Hepatocyte (in vitro differentiated cells): ENCODE data around the gene RNF148. TPM values are rescaled to one million over a fixed set of nuclear protein-coding genes. Genes with fewer than 3 reads are reported as not detected.

Experiments used
- DNase-seq: peaks from one replicate; pipeline ENCODE4 v3.0.0-alpha.2; 2016; ENCODE audit warnings: low spot score
- H2AFZ ChIP-seq: fragments of 200-600 bp; sonication (generic); 2 replicates; pipeline ENCODE4 v1.6.0; 2016; ENCODE audit warnings: antibody characterized with exemption, mild to moderate bottlenecking
- H3K27ac ChIP-seq: fragments of 200-600 bp; sonication (generic); 2 replicates; pipeline ENCODE4 v1.5.1; 2016; ENCODE audit warnings: mild to moderate bottlenecking
- H3K27me3 ChIP-seq: fragments of 200-600 bp; sonication (generic); 2 replicates; pipeline ENCODE4 v1.6.1; 2016
- H3K36me3 ChIP-seq: fragments of 200-600 bp; sonication (generic); replicated peaks from 2 replicates; pipeline ENCODE4 v1.5.1; 2016; ENCODE audit warnings: low read depth; ENCODE audit not compliant: insufficient read depth
- H3K4me1 ChIP-seq: fragments of 200-600 bp; sonication (generic); 2 replicates; pipeline ENCODE4 v1.5.1; 2016; ENCODE audit warnings: mild to moderate bottlenecking, moderate library complexity; ENCODE audit not compliant: insufficient read depth
- H3K4me2 ChIP-seq: fragments of 200-600 bp; sonication (generic); 2 replicates; pipeline ENCODE4 v1.6.0; 2016
- H3K4me3 ChIP-seq: fragments of 200-600 bp; sonication (generic); 2 replicates; pipeline ENCODE4 v1.5.1; 2016; ENCODE audit warnings: mild to moderate bottlenecking
- H3K79me2 ChIP-seq: fragments of 200-600 bp; sonication (generic); 2 replicates; pipeline ENCODE4 v1.6.0; 2017; ENCODE audit warnings: mild to moderate bottlenecking
- H3K9me2 ChIP-seq: fragments of 200-600 bp; sonication (generic); replicated peaks from 2 replicates; pipeline ENCODE4 v1.6.0; 2017; ENCODE audit warnings: mild to moderate bottlenecking; ENCODE audit not compliant: insufficient read depth
- H3K9me3 ChIP-seq: fragments of 200-600 bp; sonication (generic); 2 replicates; pipeline ENCODE4 v1.5.1; 2016; ENCODE audit warnings: low read depth, mild to moderate bottlenecking
- H4K20me1 ChIP-seq: fragments of 200-600 bp; sonication (generic); 2 replicates; pipeline ENCODE4 v1.6.0; 2016; ENCODE audit warnings: mild to moderate bottlenecking; ENCODE audit not compliant: insufficient read depth, poor library complexity, severe bottlenecking
- CTCF ChIP-seq: fragments of 200-600 bp; sonication (generic); IDR thresholded peaks from 2 replicates; pipeline ENCODE4 v1.5.1; 2016; ENCODE audit warnings: antibody characterized with exemption, mild to moderate bottlenecking; ENCODE audit not compliant: poor library complexity
- EZH2 ChIP-seq: fragments of 200-600 bp; sonication (generic); IDR thresholded peaks from 2 replicates; pipeline ENCODE4 v1.6.1; 2016; ENCODE audit warnings: antibody characterized with exemption, mild to moderate bottlenecking, borderline replicate concordance
- EZH2phosphoT487 ChIP-seq: fragments of 200-600 bp; sonication (generic); IDR thresholded peaks from one replicate; pipeline ENCODE4 v1.6.1; 2018; ENCODE audit warnings: antibody characterized with exemption, mild to moderate bottlenecking, low read depth, moderate library complexity; ENCODE audit not compliant: unreplicated experiment, severe bottlenecking
- WGBS: methylation state at CpG from one replicate; pipeline ENCODE4 v1.1.6; 2016; ENCODE audit warnings: low lambda C conversion rate; ENCODE audit errors: missing lambda C conversion rate; 5-methylcytosine and 5-hydroxymethylcytosine counted together
- polyA plus RNA-seq: library from polyadenylated mRNA; unstranded; fragments of >200 nt; fragmentation: Nextera tagmentation; extraction: Ambion mirVana; gene quantifications from 2 replicates; pipeline ENCODE4 v1.2.1, GENCODE V29; 2016
- total RNA-seq: library from RNA; depleted of rRNA; stranded (reverse); fragments of >200 nt; gene quantifications from 2 replicates; pipeline ENCODE4 v1.2.3, GENCODE V29; 2014

Gene RNF148
- total and polyA plus RNA-seq, 2 experiments from 2014 or later = 0.48 to 2.2 TPM

GRCh38 chr7:122727354-122727753, 24.6 kb upstream of the RNF148 start:
- H3K79me2 ChIP-seq = peaks cover 2% of the 10 kb centered on the region

GRCh38 chr7:122726881-122727280, 24.2 kb upstream of the RNF148 start:
- no peak overlapping the region for H3K4me3 ChIP-seq
- H3K9me2 ChIP-seq = no peaks in the 10 kb centered on the region
- H2AFZ ChIP-seq = no peak overlapping the region
- no peak overlapping the region for H3K4me2 ChIP-seq
- no peak for TF ChIP-seq CTCF
- TF ChIP-seq EZH2 = no peak
- no peak for TF ChIP-seq EZH2phosphoT487
- no peaks in the 10 kb centered on the region for H3K4me1 ChIP-seq
- no peak overlapping the region for H3K27ac ChIP-seq
- H3K79me2 ChIP-seq = peaks cover 2% of the 10 kb centered on the region
- H3K36me3 ChIP-seq = no peaks in the 10 kb centered on the region
- DNase-seq = no peak
- H3K9me3 ChIP-seq = no peaks in the 10 kb centered on the region
- H3K27me3 ChIP-seq = no peaks in the 10 kb centered on the region
- WGBS = 78% methylated on average over 2 of the region's 2 CpGs
- no peaks in the 10 kb centered on the region for H4K20me1 ChIP-seq

More at GRCh38 chr7:122727354-122727753, 24.6 kb upstream of the RNF148 start:
- H3K4me2 ChIP-seq = no peak overlapping the region
- no peak overlapping the region for H3K4me3 ChIP-seq
- H3K36me3 ChIP-seq = no peaks in the 10 kb centered on the region
- H3K9me3 ChIP-seq = no peaks in the 10 kb centered on the region
- no peaks in the 10 kb centered on the region for H3K9me2 ChIP-seq
- no peak for DNase-seq
- no peak for TF ChIP-seq CTCF
- no peak for TF ChIP-seq EZH2
- TF ChIP-seq EZH2phosphoT487 = no peak
- no peak overlapping the region for H2AFZ ChIP-seq
- H3K27me3 ChIP-seq = no peaks in the 10 kb centered on the region
- H3K27ac ChIP-seq = no peak overlapping the region
- H4K20me1 ChIP-seq = no peaks in the 10 kb centered on the region
- H3K4me1 ChIP-seq = no peaks in the 10 kb centered on the region

GRCh38 chr7:122724366-122724765, 21.6 kb upstream of the RNF148 start:
- H2AFZ ChIP-seq = no peak overlapping the region
- no peak overlapping the region for H3K27ac ChIP-seq
- H3K79me2 ChIP-seq = peaks cover 2% of the 10 kb centered on the region
- H4K20me1 ChIP-seq = no peaks in the 10 kb centered on the region
- H3K36me3 ChIP-seq = no peaks in the 10 kb centered on the region
- TF ChIP-seq CTCF (no peak), EZH2 (no peak), EZH2phosphoT487 (no peak)
- no peak overlapping the region for H3K4me2 ChIP-seq
- no peak overlapping the region for H3K4me3 ChIP-seq
- 93% methylated on average over 4 of the region's 4 CpGs for WGBS
- no peaks in the 10 kb centered on the region for H3K9me3 ChIP-seq
- no peak for DNase-seq
- no peaks in the 10 kb centered on the region for H3K4me1 ChIP-seq
- H3K9me2 ChIP-seq = no peaks in the 10 kb centered on the region
- no peaks in the 10 kb centered on the region for H3K27me3 ChIP-seq

GRCh38 chr7:122719010-122719578, 16.4 kb upstream of the RNF148 start:
- Histone ChIP-seq H3K4me3 (no peak overlapping the region), H3K4me1 (no peaks in the 10 kb centered on the region), H3K9me3 (no peaks in the 10 kb centered on the region), H3K27ac (no peak overlapping the region), H3K4me2 (no peak overlapping the region), H3K36me3 (no peaks in the 10 kb centered on the region), H3K79me2 (no peaks in the 10 kb centered on the region), H3K9me2 (no peaks in the 10 kb centered on the region), H2AFZ (no peak overlapping the region), H3K27me3 (no peaks in the 10 kb centered on the region), H4K20me1 (no peaks in the 10 kb centered on the region)
- TF ChIP-seq CTCF = no peak
- TF ChIP-seq EZH2 = no peak
- TF ChIP-seq EZH2phosphoT487 = no peak
- no peak for DNase-seq
- 80% methylated on average over 4 of the region's 4 CpGs for WGBS
